Loucy (cell line): Measurements from ENCODE around the gene LRRC53.

Experiments
- H2AFZ ChIP-seq: fragments of 200-600 bp; sonication (generic); 2 replicates; pipeline ENCODE4 v1.6.0; 2016; ENCODE audit warnings: antibody characterized with exemption, mild to moderate bottlenecking, low read length, moderate library complexity
- H3F3A ChIP-seq: fragments of 200-600 bp; 2 replicates; pipeline ENCODE4 v1.6.0; 2016; ENCODE audit warnings: antibody characterized with exemption, low read depth, mild to moderate bottlenecking
- H3K27me3 ChIP-seq: fragments of 200-600 bp; sonication (generic); 2 replicates; pipeline ENCODE4 v1.6.1; 2014; ENCODE audit warnings: low read length, mild to moderate bottlenecking; ENCODE audit not compliant: insufficient read depth, poor library complexity, severe bottlenecking
- H3K36me3 ChIP-seq: fragments of 200-600 bp; sonication (generic); 2 replicates; pipeline ENCODE4 v1.6.1; 2016; ENCODE audit warnings: low read length; ENCODE audit not compliant: insufficient read depth
- H3K4me1 ChIP-seq: fragments of 200-600 bp; sonication (generic); 2 replicates; pipeline ENCODE4 v1.5.1; 2014; ENCODE audit warnings: low read length, mild to moderate bottlenecking; ENCODE audit not compliant: insufficient read depth, poor library complexity, severe bottlenecking
- H3K4me2 ChIP-seq: fragments of 200-600 bp; sonication (generic); 2 replicates; pipeline ENCODE4 v1.6.0; 2014; ENCODE audit warnings: antibody characterized with exemption, low read length, low read depth, mild to moderate bottlenecking; ENCODE audit not compliant: poor library complexity, severe bottlenecking
- H3K4me3 ChIP-seq: fragments of 200-600 bp; sonication (generic); 2 replicates; pipeline ENCODE4 v1.5.1; 2014; ENCODE audit warnings: low read length, mild to moderate bottlenecking, mixed read lengths; ENCODE audit not compliant: poor library complexity, severe bottlenecking
- H3K79me2 ChIP-seq: fragments of 200-600 bp; sonication (generic); 2 replicates; pipeline ENCODE4 v1.6.1; 2014; ENCODE audit warnings: low read length; ENCODE audit not compliant: insufficient read depth
- H3K9ac ChIP-seq: fragments of 200-600 bp; sonication (generic); 2 replicates; pipeline ENCODE4 v1.6.0; 2014; ENCODE audit warnings: mild to moderate bottlenecking, low read depth, low read length, moderate library complexity; ENCODE audit not compliant: poor library complexity, severe bottlenecking
- H3K9me2 ChIP-seq: fragments of 200-600 bp; sonication (generic); replicated peaks from 2 replicates; pipeline ENCODE4 v1.6.1; 2016; ENCODE audit warnings: low read depth, low read length, mixed read lengths
- H3K9me3 ChIP-seq: fragments of 200-600 bp; sonication (generic); 2 replicates; pipeline ENCODE4 v1.6.1; 2014; ENCODE audit warnings: mild to moderate bottlenecking, antibody characterized with exemption, low read length, low read depth; ENCODE audit not compliant: insufficient read depth
- H4K20me1 ChIP-seq: fragments of 200-600 bp; sonication (generic); 2 replicates; pipeline ENCODE4 v1.6.0; 2014; ENCODE audit warnings: antibody characterized with exemption, low read length, mild to moderate bottlenecking; ENCODE audit not compliant: insufficient read depth, poor library complexity, severe bottlenecking
- EZH2phosphoT487 ChIP-seq: fragments of 200-600 bp; IDR thresholded peaks from 2 replicates; pipeline ENCODE4 v1.6.1; 2018; ENCODE audit warnings: antibody characterized with exemption, mild to moderate bottlenecking, moderate library complexity, borderline replicate concordance
- TF ChIP-seq, protein P1 (sequence below): fragments of 200-600 bp; sonication (generic); conservative IDR thresholded peaks from 2 replicates; pipeline ENCODE4 v1.5.1; 2014; ENCODE audit warnings: mild to moderate bottlenecking, antibody characterized with exemption, low read length

The LRRC53 gene

GRCh38 chr1:74470251-74470650, 42.2 kb downstream of the LRRC53 start:
- Histone ChIP-seq H3K9me3 (no peaks in the 10 kb centered on the region), H3K9me2 (no peaks in the 10 kb centered on the region), H3K79me2 (no peaks in the 10 kb centered on the region), H3K4me2 (no peak overlapping the region), H3K27me3 (no peaks in the 10 kb centered on the region), H4K20me1 (no peaks in the 10 kb centered on the region), H3K9ac (no peak overlapping the region), H3F3A (no peaks in the 10 kb centered on the region), H3K36me3 (no peaks in the 10 kb centered on the region), H3K4me1 (no peaks in the 10 kb centered on the region), H2AFZ (no peak overlapping the region), H3K4me3 (no peak overlapping the region)
- no peak for TF ChIP-seq EZH2phosphoT487
- TF ChIP-seq, protein P1, sequence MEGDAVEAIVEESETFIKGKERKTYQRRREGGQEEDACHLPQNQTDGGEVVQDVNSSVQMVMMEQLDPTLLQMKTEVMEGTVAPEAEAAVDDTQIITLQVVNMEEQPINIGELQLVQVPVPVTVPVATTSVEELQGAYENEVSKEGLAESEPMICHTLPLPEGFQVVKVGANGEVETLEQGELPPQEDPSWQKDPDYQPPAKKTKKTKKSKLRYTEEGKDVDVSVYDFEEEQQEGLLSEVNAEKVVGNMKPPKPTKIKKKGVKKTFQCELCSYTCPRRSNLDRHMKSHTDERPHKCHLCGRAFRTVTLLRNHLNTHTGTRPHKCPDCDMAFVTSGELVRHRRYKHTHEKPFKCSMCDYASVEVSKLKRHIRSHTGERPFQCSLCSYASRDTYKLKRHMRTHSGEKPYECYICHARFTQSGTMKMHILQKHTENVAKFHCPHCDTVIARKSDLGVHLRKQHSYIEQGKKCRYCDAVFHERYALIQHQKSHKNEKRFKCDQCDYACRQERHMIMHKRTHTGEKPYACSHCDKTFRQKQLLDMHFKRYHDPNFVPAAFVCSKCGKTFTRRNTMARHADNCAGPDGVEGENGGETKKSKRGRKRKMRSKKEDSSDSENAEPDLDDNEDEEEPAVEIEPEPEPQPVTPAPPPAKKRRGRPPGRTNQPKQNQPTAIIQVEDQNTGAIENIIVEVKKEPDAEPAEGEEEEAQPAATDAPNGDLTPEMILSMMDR, result no peak

- H3F3A ChIP-seq, result no peaks in the 10 kb centered on the region
- H3K4me2 ChIP-seq, result no peak overlapping the region
- H3K9ac ChIP-seq, result no peak overlapping the region
- H3K9me2 ChIP-seq, result no peaks in the 10 kb centered on the region
- no peaks in the 10 kb centered on the region for H3K36me3 ChIP-seq
- no peaks in the 10 kb centered on the region for H3K4me1 ChIP-seq
- no peaks in the 10 kb centered on the region for H4K20me1 ChIP-seq
- no peak overlapping the region for H3K4me3 ChIP-seq
- H2AFZ ChIP-seq, result no peak overlapping the region
- H3K79me2 ChIP-seq, result no peaks in the 10 kb centered on the region
- no peaks in the 10 kb centered on the region for H3K27me3 ChIP-seq
- TF ChIP-seq, protein P1, result peak; percentile 75
- no peak for TF ChIP-seq EZH2phosphoT487
- no peaks in the 10 kb centered on the region for H3K9me3 ChIP-seq
Measured at GRCh38 chr1:74468982-74469603, 43.3 kb downstream of the LRRC53 start.

DNA sequence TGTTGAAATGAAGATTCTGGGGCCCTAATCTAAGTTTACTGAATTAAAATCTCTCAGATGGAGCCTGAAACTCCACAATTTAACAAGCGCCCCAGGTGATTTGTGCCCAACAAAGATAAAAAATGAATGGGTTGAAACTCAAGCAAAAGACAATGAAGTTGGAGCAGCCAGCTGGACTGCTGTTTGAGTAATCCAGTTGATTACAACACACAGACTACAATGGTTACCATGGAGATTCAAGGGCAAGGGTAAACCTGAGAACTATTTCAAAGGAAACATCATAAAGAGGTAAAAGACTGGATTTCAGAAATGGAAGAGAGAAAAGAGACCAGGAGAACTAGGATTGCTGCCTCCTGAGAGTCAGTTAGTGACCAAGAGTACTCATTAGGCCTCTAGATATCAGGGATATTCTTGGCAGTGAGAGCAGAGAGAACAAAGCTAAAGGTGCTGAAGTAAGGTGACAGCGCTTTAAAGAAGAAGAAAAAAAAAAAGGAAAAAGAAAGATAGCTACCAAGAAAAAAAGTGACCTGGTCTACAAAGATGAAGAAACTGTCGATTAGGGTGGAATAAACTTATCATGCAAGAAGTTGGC, 44.5 kb downstream of the LRRC53 start:
- H3K79me2 ChIP-seq, result no peaks in the 10 kb centered on the region
- H2AFZ ChIP-seq, result no peak overlapping the region
- H3K4me3 ChIP-seq, result no peak overlapping the region
- H4K20me1 ChIP-seq, result no peaks in the 10 kb centered on the region
- H3K4me1 ChIP-seq, result no peaks in the 10 kb centered on the region
- H3K9me3 ChIP-seq, result no peaks in the 10 kb centered on the region
- TF ChIP-seq, protein P1, result no peak
- TF ChIP-seq EZH2phosphoT487, result no peak
- no peaks in the 10 kb centered on the region for H3F3A ChIP-seq
- H3K9ac ChIP-seq, result no peak overlapping the region
- no peaks in the 10 kb centered on the region for H3K9me2 ChIP-seq
- H3K4me2 ChIP-seq, result no peak overlapping the region
- no peaks in the 10 kb centered on the region for H3K36me3 ChIP-seq
- no peaks in the 10 kb centered on the region for H3K27me3 ChIP-seq
